ENCODE results near the gene YAP1. TPM values are rescaled to one million over a fixed set of nuclear protein-coding genes. Genes with fewer than 3 reads are reported as not detected.

The YAP1 gene
- total RNA-seq, 2 experiments from 2014 or later, result not detected

DNA sequence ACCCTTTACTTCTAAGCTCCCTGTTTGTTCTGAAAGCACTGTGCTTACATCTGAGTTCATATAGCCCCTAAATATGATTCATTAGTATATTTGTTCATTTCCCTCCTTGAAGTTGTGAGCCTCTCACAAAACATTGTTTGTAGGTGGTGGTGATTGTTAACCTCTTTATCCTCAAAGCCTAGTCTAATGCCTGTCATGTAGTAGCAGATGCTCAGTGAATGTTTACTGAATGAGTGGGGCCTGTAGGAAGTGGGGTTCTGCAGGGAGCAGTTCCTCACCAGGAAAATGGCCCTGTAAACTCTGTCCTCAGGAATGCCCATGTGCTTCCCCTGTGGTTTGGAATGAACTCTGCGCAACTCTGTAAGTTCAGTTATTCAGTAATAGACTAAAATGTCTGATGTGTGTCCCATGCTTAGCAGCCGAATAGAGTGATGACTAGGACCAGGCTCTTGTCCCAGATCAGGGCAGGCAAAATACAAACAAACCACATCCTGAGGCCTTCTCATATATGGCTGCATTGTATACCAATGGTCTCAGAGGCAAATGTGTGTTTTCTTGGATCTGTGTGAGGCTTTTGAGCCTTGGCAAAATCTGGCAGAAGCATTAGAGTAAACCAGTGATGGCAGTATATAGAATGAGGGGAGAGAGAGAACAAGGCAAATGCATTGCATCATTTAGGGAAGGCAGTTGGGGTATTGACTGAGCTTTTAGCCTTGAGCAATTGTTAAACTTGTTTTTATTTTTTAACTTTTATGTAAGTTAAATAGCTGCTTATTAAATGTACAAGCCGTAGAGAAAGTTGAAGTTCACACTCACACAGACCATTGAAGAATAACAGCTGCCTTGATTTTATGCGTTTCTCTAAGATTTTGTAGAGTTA is 115.7 kb downstream of the YAP1 start:
- Histone ChIP-seq H3K79me2 (ENCODE audit: insufficient read depth, low read depth, low read length) (no peaks in the 10 kb centered on the region), H3K9me3 (ENCODE audit: low read length) (no peaks in the 10 kb centered on the region), H3K4me1 (ENCODE audit: insufficient read depth, low read length, poor library complexity, severe bottlenecking) (no peaks in the 10 kb centered on the region), H2AFZ (ENCODE audit: low read length) (peak overlapping the region; percentile 16; the same call in 1 of the 2 replicates), H3K4me3 (ENCODE audit: low read depth, low read length, poor library complexity, severe bottlenecking) (no peak overlapping the region), H3K36me3 (ENCODE audit: insufficient read depth, low read length) (no peaks in the 10 kb centered on the region), H3K9me2 (ENCODE audit: insufficient read depth, low read length) (no peaks in the 10 kb centered on the region), H4K20me1 (ENCODE audit: insufficient read depth, low read length) (no peaks in the 10 kb centered on the region), H3K4me2 (ENCODE audit: low read length) (no peak overlapping the region), H3K27ac (ENCODE audit: low read depth, low read length, poor library complexity, severe bottlenecking) (no peak overlapping the region)
- intact Hi-C loops (cut with micrococcal nuclease; ENCODE audit: unreplicated experiment), result no loop called here
- no TSS peak for BruUV-seq (replicated peaks)
- TF ChIP-seq EZH2phosphoT487 (IDR thresholded peaks at IDR 0.05; ENCODE audit: borderline replicate concordance, low read depth, low read length), result no peak
- no peak for DNase-seq (ENCODE audit: low spot score)
- CTCF ChIA-PET (ENCODE audit: unreplicated experiment), result no interaction called here
- POLR2A ChIA-PET, result interaction anchor here (0.6 to 1.8 kb wide), 6 partner anchors 10 to 231 kb away, joined by 3 to 4 read pairs (median 3); no protein-coding TSS in a partner anchor

DNA sequence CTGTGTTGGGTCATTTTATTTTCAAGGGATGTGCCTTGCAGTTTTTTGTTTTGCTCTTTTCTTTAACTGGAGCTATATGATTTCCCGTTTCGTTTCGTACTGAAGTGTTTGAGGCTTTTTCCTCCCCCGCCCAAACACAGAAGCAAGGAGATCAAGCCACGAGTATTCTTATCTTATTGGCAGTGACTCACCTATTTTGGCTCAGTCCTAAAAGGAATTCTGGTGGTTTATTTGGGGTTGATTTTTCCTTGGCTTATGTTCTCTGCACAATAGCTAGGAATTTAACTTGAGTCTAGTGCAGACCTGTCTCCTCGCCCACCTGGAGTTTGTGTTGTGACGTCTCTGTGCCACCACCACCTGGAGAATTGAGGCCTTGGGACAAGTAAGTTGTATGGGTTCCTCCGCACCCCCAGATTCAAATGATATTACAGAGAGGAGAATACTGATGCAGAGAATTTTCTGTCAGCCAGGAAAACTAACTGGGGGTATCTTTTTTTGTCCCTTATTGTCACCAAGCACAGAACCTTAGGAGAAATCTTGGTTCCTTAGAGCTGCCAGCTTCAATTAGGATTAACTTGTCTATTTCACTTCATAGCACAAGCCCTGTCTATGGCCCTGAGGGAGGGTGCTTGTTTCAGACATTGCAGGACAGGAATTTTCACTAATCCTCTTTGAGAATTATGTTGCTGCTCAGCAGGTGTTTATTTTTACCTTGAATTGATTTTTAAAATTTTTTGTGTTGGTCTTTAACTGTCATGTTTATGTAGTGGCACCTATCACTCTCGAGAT is 116.6 kb downstream of the YAP1 start:
- Histone ChIP-seq H4K20me1 (ENCODE audit: insufficient read depth, low read length) (no peaks in the 10 kb centered on the region), H3K9me3 (ENCODE audit: low read length) (no peaks in the 10 kb centered on the region), H3K4me2 (ENCODE audit: low read length) (peak overlapping the region; percentile 15; the same call in 1 of the 2 replicates), H3K79me2 (ENCODE audit: insufficient read depth, low read depth, low read length) (no peaks in the 10 kb centered on the region), H3K27ac (ENCODE audit: low read depth, low read length, poor library complexity, severe bottlenecking) (no peak overlapping the region), H2AFZ (ENCODE audit: low read length) (peak overlapping the region; percentile 16; the same call in 1 of the 2 replicates), H3K36me3 (ENCODE audit: insufficient read depth, low read length) (no peaks in the 10 kb centered on the region), H3K4me1 (ENCODE audit: insufficient read depth, low read length, poor library complexity, severe bottlenecking) (no peaks in the 10 kb centered on the region), H3K4me3 (ENCODE audit: low read depth, low read length, poor library complexity, severe bottlenecking) (no peak overlapping the region), H3K9me2 (ENCODE audit: insufficient read depth, low read length) (no peaks in the 10 kb centered on the region)
- no TSS peak for BruUV-seq (replicated peaks)
- intact Hi-C loops (cut with micrococcal nuclease; ENCODE audit: unreplicated experiment), result no loop called here
- no peak for TF ChIP-seq EZH2phosphoT487 (IDR thresholded peaks at IDR 0.05; ENCODE audit: borderline replicate concordance, low read depth, low read length)
- TF ChIP-seq, protein P1, sequence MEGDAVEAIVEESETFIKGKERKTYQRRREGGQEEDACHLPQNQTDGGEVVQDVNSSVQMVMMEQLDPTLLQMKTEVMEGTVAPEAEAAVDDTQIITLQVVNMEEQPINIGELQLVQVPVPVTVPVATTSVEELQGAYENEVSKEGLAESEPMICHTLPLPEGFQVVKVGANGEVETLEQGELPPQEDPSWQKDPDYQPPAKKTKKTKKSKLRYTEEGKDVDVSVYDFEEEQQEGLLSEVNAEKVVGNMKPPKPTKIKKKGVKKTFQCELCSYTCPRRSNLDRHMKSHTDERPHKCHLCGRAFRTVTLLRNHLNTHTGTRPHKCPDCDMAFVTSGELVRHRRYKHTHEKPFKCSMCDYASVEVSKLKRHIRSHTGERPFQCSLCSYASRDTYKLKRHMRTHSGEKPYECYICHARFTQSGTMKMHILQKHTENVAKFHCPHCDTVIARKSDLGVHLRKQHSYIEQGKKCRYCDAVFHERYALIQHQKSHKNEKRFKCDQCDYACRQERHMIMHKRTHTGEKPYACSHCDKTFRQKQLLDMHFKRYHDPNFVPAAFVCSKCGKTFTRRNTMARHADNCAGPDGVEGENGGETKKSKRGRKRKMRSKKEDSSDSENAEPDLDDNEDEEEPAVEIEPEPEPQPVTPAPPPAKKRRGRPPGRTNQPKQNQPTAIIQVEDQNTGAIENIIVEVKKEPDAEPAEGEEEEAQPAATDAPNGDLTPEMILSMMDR (conservative IDR thresholded peaks at IDR 0.05; ENCODE audit: low read length), result no peak
- no peak for DNase-seq (ENCODE audit: low spot score)
- ChIA-PET CTCF (ENCODE audit: unreplicated experiment) (interaction anchor here (0.9 to 1.0 kb wide), 2 partner anchors 10 to 15 kb away, joined by 3 read pairs; no protein-coding TSS in a partner anchor), POLR2A (interaction anchor here (0.6 to 1.8 kb wide), 5 partner anchors 9 to 230 kb away, joined by 3 to 4 read pairs (median 3); no protein-coding TSS in a partner anchor)

DNA sequence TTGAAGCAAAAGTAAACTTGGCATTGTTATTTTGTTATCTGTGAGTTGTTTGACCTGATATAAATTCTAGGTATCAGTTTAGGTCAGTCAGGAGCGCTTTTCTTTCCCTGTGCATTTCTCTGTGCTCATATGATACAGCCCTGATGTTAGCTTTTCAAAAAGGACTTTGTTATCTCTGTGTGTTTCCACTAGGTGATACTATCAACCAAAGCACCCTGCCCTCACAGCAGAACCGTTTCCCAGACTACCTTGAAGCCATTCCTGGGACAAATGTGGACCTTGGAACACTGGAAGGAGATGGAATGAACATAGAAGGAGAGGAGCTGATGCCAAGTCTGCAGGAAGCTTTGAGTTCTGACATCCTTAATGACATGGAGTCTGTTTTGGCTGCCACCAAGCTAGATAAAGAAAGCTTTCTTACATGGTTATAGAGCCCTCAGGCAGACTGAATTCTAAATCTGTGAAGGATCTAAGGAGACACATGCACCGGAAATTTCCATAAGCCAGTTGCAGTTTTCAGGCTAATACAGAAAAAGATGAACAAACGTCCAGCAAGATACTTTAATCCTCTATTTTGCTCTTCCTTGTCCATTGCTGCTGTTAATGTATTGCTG is 119.4 kb downstream of the YAP1 start:
- H3K36me3 ChIP-seq (ENCODE audit: insufficient read depth, low read length), result no peaks in the 10 kb centered on the region
- POLR2A ChIA-PET, result interaction anchor here (0.7 kb wide), 1 partner anchor 1014 kb away, joined by 3 read pairs; no protein-coding TSS in a partner anchor
- CTCF ChIA-PET (ENCODE audit: unreplicated experiment), result no interaction called here

More for the DNA sequence above, 119.4 kb downstream of the YAP1 start:
- TF ChIP-seq EZH2phosphoT487 (IDR thresholded peaks at IDR 0.05; ENCODE audit: borderline replicate concordance, low read depth, low read length), result no peak
- TF ChIP-seq, protein P1 (conservative IDR thresholded peaks at IDR 0.05; ENCODE audit: low read length), result no peak
- H2AFZ ChIP-seq (ENCODE audit: low read length), result no peak overlapping the region
- H3K4me1 ChIP-seq (ENCODE audit: insufficient read depth, low read length, poor library complexity, severe bottlenecking), result no peaks in the 10 kb centered on the region
- DNase-seq (ENCODE audit: low spot score), result no peak
- intact Hi-C loops (cut with micrococcal nuclease; ENCODE audit: unreplicated experiment), result no loop called here
- no peak overlapping the region for H3K4me2 ChIP-seq (ENCODE audit: low read length)
- H3K9me3 ChIP-seq (ENCODE audit: low read length), result no peaks in the 10 kb centered on the region
- BruUV-seq (replicated peaks), result no TSS peak
- H3K79me2 ChIP-seq (ENCODE audit: insufficient read depth, low read depth, low read length), result no peaks in the 10 kb centered on the region
- no peak overlapping the region for H3K4me3 ChIP-seq (ENCODE audit: low read depth, low read length, poor library complexity, severe bottlenecking)
- H3K9me2 ChIP-seq (ENCODE audit: insufficient read depth, low read length), result no peaks in the 10 kb centered on the region
- H4K20me1 ChIP-seq (ENCODE audit: insufficient read depth, low read length), result no peaks in the 10 kb centered on the region
- H3K27ac ChIP-seq (ENCODE audit: low read depth, low read length, poor library complexity, severe bottlenecking), result no peak overlapping the region

Measured in OCI-LY7 (cell line).